ENCODE data around the gene UNC13D.
"Not testable (repeated sequence)": the region's sequence is repeated elsewhere in the genome, so short reads cannot be mapped to it uniquely, and the experiment has no call there.

- TF ChIP-seq POLR2A, CTCF (IDR thresholded peaks at IDR 0.05): not testable (repeated sequence)
Measured at GRCh38 chr17:75778066-75778860, 65.9 kb downstream of the UNC13D start.
